Smooth muscle cell of the pulmonary artery (primary cell): ENCODE data around the gene AFF3. TPM values are rescaled to one million over a fixed set of nuclear protein-coding genes. Genes with fewer than 3 reads are reported as not detected.

Experiments used
- total RNA-seq: library from RNA; depleted of rRNA; stranded (reverse); fragments of >200 nt; gene quantifications from 2 replicates; pipeline ENCODE4 v1.2.3, GENCODE V29; 2014

AFF3 gene
- 3.4 and 7.5 TPM in 2 replicates for total RNA-seq

GRCh38 chr2:100142393-100142792, at the start of gene AFF3:
Gene AFF3, minus strand, starts transcription at chr2:100142590. Its CDS starts 38,136 bp downstream, at chr2:100104454.

Other genes starting within 250 kb of the AFF3 start
- gene LONRF2, start 179.9 kb upstream of the AFF3 start, total RNA-seq, result 0.52 and 3.6 TPM in 2 replicates